Measurements from ENCODE around the gene CD151.

The CD151 gene

GRCh38 chr11:875769-876301 is 43.1 kb downstream of the CD151 start:
- no peak for DNase-seq

GRCh38 chr11:876545-876944 is 43.8 kb downstream of the CD151 start:
- peak; percentile 17 for DNase-seq

- DNase-seq = no peak
Measured at GRCh38 chr11:877565-877964, 44.8 kb downstream of the CD151 start.

GRCh38 chr11:880447-880846 is 47.7 kb downstream of the CD151 start:
- DNase-seq = no peak

GRCh38 chr11:882596-882995 is 49.8 kb downstream of the CD151 start:
- DNase-seq = no peak

- no peak for DNase-seq
Measured at GRCh38 chr11:883527-883926, 50.8 kb downstream of the CD151 start.

GRCh38 chr11:884578-885070 is 51.9 kb downstream of the CD151 start:
- DNase-seq = no peak

GRCh38 chr11:886568-886967 is 53.8 kb downstream of the CD151 start:
- DNase-seq = no peak

GRCh38 chr11:887589-887988 is 54.8 kb downstream of the CD151 start:
- DNase-seq = no peak

Data from NCI-H1417 treated with DMSO at 0.1 percent for 48 hours (cell line).